ENCODE data around the gene FHIP1B.

- TF ChIP-seq POLR2A (IDR thresholded peaks at IDR 0.05) (no peak), CTCF (IDR thresholded peaks at IDR 0.05) (no peak)
These were observed 5.9 kb downstream of the FHIP1B start for GRCh38 chr11:6228520-6228919.
